MM.1S (cell line): ENCODE results near the gene MUC5AC.

Experiments used
- EZH2 ChIP-seq: fragments of 300-600 bp; sonication (generic); optimal IDR thresholded peaks from 2 replicates; pipeline ENCODE3; 2017; ENCODE audit warnings: low read depth, mild to moderate bottlenecking, antibody characterized with exemption, low read length, mixed read lengths
- TF ChIP-seq, protein P1 (sequence below): fragments of 300-600 bp; sonication (generic); IDR thresholded peaks from 2 replicates; pipeline ENCODE4 v1.5.1; 2016; ENCODE audit warnings: antibody characterized with exemption, low read length, mixed read lengths

DNA sequence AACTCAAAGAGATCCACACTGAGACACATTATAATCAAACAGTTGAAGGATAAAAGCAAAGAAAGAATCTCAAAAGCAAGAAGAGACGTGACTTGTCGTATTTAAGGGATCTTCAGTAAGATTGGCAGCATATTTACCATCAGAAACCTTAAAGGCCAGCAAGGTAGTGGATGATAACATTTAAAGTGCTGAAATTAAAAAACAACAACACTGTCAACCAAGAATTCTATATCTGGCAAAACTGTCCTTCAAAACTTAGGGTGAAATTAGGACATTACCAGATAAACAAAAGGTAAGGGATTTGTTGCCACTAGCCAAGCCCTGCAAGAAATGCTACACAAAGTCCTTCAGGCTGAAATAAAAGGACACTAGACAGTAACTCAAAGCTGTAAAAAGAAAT, 54.1 kb downstream of the MUC5AC start:
- TF ChIP-seq, protein P1, sequence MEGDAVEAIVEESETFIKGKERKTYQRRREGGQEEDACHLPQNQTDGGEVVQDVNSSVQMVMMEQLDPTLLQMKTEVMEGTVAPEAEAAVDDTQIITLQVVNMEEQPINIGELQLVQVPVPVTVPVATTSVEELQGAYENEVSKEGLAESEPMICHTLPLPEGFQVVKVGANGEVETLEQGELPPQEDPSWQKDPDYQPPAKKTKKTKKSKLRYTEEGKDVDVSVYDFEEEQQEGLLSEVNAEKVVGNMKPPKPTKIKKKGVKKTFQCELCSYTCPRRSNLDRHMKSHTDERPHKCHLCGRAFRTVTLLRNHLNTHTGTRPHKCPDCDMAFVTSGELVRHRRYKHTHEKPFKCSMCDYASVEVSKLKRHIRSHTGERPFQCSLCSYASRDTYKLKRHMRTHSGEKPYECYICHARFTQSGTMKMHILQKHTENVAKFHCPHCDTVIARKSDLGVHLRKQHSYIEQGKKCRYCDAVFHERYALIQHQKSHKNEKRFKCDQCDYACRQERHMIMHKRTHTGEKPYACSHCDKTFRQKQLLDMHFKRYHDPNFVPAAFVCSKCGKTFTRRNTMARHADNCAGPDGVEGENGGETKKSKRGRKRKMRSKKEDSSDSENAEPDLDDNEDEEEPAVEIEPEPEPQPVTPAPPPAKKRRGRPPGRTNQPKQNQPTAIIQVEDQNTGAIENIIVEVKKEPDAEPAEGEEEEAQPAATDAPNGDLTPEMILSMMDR, result no peak
- no peak for TF ChIP-seq EZH2
